ENCODE data around the gene SIK2.

SIK2 gene

DNA sequence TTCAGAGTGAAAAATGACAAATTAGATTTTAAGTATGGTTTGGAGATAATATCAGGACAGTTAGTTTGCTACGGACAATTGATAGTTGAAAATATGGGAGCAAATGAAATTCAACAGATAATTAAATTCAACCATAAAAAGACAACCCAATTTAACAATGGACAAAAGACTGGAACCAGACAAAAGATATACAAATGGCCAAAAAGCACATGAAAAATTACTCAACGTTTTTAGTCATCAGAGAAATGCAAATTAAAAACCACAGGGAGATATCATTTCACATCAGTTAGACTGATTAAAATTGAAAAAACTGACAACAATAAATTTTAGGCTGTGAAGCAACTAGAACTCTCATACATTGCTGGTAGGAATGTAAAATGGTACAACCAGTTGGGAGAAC is 27.2 kb downstream of the SIK2 start:
- in situ Hi-C loops (cut with HindIII; ENCODE audit: low sequenced_read_pairs), result no loop called here
- no peak overlapping the region for H3K4me3 ChIP-seq (ENCODE audit: low read depth, low read length)

DNA sequence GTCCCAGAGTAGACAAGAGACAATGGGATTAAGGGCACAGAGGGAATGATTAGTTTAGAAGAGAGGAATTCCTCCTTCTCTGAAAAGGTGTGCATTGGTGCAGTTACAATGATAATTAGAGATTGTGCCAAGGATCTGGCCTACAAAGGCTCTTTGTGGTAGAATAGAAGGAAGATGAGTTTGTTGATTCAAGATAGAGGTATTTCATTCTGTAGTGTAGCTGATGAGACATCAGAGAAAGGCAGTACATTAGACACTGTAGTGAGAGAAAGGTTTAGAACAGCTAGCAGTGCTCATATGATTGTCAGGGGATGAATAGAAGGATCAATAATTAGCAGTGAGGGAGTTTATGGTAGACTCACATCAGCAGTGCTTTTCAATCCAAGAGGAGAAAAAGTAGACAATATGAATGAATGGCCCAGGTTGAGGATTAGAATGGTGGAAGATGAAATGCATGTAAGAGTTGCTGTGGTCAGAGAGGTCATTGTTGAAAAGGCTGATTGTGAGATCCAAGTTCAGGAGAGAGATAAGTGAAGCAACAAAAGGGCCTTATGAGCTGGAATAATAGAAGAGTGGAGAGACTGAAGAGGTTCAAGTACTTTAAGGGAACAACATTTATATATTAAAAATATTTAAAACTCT is 28.9 kb downstream of the SIK2 start:
- no peak overlapping the region for H3K4me3 ChIP-seq (ENCODE audit: low read depth, low read length)
- in situ Hi-C loops (cut with HindIII; ENCODE audit: low sequenced_read_pairs), result no loop called here
- peak; percentile 16 for DNase-seq (ENCODE audit: low read depth, low spot score)
- TF ChIP-seq, protein P1, sequence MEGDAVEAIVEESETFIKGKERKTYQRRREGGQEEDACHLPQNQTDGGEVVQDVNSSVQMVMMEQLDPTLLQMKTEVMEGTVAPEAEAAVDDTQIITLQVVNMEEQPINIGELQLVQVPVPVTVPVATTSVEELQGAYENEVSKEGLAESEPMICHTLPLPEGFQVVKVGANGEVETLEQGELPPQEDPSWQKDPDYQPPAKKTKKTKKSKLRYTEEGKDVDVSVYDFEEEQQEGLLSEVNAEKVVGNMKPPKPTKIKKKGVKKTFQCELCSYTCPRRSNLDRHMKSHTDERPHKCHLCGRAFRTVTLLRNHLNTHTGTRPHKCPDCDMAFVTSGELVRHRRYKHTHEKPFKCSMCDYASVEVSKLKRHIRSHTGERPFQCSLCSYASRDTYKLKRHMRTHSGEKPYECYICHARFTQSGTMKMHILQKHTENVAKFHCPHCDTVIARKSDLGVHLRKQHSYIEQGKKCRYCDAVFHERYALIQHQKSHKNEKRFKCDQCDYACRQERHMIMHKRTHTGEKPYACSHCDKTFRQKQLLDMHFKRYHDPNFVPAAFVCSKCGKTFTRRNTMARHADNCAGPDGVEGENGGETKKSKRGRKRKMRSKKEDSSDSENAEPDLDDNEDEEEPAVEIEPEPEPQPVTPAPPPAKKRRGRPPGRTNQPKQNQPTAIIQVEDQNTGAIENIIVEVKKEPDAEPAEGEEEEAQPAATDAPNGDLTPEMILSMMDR (IDR thresholded peaks at IDR 0.05; ENCODE audit: low read depth, low read length), result no peak

More for the DNA sequence above, 27.2 kb downstream of the SIK2 start:
- no peak for DNase-seq (ENCODE audit: low read depth, low spot score)
- TF ChIP-seq, protein P1 (IDR thresholded peaks at IDR 0.05; ENCODE audit: low read depth, low read length), result no peak

DNA sequence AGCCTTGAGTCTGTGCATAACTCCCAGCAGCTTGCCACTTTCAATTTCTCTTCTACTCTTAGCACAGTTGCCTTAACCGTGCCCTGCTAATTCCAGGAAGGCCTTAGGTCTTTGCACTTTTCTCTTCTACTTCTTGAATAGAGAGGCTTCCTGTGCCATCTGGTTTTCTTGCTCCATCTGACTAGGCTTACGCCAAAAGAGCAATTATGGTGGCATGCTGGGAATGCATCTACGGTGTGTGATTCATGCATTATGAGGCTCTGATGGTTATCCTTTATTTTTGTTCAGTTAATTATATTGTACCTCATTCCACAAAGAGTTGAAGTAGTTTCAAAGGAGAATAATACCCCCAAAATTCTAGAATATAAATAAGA is 29.4 kb downstream of the SIK2 start:
- H3K4me3 ChIP-seq (ENCODE audit: low read depth, low read length), result no peak overlapping the region
- peak; percentile 87 for DNase-seq (ENCODE audit: low read depth, low spot score)
- TF ChIP-seq, protein P1 (IDR thresholded peaks at IDR 0.05; ENCODE audit: low read depth, low read length), result no peak
- in situ Hi-C loops (cut with HindIII; ENCODE audit: low sequenced_read_pairs), result no loop called here

DNA sequence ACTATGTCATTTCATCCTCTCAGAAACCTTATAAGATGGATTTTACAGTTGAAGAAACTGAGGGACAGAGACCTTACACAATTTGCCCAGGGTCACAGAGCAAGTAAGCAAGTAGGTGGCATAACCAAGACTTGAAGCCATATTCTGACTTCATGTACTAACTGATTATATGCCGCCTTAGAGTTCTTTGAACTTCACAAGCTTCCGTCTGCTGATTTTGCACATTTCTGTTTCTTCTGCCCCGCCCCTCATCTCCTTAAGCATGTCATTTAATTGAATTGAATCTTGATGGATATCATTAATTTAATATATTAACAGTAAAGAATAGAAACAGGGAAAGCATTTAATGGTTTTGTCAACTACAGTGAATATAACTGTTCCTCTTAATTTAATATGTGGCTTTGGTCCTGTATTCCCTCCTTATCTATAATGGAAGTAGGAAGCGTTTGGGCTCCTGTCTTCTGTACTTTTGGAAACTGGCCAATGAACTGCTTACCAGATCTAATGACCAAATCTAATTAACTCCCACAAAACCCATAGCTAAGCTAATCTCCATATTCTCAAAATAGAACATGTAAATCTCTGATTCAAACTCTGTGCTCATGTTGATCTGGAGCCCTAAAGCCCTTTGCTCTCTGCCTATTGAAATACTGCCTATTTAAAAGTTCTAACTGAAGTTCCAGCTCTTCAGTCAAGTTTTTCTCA is 30.4 kb downstream of the SIK2 start:
- in situ Hi-C loops (cut with HindIII; ENCODE audit: low sequenced_read_pairs), result no loop called here
- no peak for DNase-seq (ENCODE audit: low read depth, low spot score)
- TF ChIP-seq, protein P1 (IDR thresholded peaks at IDR 0.05; ENCODE audit: low read depth, low read length), result no peak
- H3K4me3 ChIP-seq (ENCODE audit: low read depth, low read length), result no peak overlapping the region

DNA sequence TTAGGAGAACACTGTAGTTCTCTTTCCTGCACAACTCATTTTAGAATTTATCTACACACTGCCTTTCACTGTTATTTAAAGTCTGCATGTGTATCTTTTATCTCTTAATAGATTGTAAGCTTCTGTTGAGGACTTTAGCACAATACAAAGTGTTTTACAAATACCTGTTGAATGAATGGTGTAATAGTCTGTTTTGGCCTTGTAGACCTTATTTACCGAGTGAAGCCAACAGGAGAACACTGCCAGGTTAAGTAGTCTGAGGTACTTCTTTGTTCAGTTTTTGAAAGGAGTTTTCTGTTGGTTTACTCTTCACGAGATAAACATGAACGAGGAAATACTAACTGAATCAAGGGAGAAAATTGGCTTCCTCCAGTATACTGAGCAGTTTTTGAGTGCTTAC is 31.0 kb downstream of the SIK2 start:
- in situ Hi-C loops (cut with HindIII; ENCODE audit: low sequenced_read_pairs), result no loop called here
- TF ChIP-seq, protein P1 (IDR thresholded peaks at IDR 0.05; ENCODE audit: low read depth, low read length), result no peak
- DNase-seq (ENCODE audit: low read depth, low spot score), result no peak
- no peak overlapping the region for H3K4me3 ChIP-seq (ENCODE audit: low read depth, low read length)

DNA sequence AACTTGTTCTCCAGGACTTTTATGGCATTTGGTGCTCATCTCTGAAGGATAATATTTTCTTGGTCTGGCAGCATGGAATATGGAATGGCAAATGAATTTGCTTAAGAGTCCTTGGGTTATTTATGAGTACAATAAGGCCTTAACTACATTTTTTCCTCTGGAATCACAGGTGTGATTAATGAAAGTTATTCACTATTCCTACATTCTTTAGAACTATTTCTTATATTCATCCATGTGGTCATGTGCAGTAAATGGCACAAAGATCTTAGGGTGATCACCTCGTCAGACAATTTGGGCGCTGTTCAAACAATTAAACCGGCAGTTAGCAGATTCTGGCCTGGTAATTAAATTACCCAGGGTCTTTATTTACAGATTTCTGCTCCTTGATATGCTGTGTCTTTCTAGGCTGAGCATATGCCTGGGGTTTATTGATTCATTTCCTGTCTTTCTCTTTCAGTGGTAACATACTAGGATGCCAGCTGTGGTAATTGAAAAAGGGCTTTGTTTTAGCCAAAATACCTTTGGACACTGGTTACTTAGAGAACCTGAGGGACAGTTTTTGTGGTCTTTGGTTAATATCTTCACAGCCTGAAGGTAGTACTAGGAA is 31.6 kb downstream of the SIK2 start:
- TF ChIP-seq, protein P1 (IDR thresholded peaks at IDR 0.05; ENCODE audit: low read depth, low read length), result no peak
- DNase-seq (ENCODE audit: low read depth, low spot score), result peak; percentile 43
- in situ Hi-C loops (cut with HindIII; ENCODE audit: low sequenced_read_pairs), result no loop called here
- no peak overlapping the region for H3K4me3 ChIP-seq (ENCODE audit: low read depth, low read length)
